Measurements from ENCODE around the gene RNF223.

Gene RNF223

DNA sequence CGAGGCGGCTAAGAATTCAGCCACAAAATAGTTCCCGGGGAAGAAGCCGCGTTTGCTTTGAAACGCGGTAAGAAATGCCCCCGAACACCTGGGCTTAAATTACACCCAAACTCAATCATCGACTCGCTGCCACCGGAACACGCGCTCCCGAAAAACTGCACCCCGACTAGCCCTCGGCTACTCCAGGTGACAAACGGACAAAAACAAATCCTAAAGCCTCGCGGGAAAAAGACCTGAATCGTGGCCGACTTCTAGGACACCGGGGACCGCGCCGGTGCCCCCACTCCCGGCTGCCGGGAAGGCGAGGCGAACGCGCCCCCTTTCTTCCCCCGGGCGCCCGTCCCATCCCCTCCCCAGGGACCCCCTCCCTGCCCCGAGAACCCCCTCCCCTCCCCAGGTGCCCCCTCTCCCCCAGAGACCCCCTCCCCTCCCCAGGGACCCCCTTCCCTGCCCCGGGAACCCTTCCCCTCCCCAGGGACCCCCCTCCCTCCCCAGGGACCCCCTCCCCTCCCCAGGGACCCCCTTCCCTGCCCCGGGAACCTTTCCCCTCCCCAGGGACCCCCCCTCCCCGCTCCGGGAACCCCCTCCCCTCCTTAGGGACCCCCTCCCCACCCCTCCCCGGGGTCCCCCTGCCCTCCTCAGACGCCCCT lies 41.2 kb upstream of the RNF223 start:
- H3K4me3 ChIP-seq (ENCODE audit: control insufficient read depth, low read depth, low read length): peak overlapping the region; percentile 61
- TF ChIP-seq, protein P1, sequence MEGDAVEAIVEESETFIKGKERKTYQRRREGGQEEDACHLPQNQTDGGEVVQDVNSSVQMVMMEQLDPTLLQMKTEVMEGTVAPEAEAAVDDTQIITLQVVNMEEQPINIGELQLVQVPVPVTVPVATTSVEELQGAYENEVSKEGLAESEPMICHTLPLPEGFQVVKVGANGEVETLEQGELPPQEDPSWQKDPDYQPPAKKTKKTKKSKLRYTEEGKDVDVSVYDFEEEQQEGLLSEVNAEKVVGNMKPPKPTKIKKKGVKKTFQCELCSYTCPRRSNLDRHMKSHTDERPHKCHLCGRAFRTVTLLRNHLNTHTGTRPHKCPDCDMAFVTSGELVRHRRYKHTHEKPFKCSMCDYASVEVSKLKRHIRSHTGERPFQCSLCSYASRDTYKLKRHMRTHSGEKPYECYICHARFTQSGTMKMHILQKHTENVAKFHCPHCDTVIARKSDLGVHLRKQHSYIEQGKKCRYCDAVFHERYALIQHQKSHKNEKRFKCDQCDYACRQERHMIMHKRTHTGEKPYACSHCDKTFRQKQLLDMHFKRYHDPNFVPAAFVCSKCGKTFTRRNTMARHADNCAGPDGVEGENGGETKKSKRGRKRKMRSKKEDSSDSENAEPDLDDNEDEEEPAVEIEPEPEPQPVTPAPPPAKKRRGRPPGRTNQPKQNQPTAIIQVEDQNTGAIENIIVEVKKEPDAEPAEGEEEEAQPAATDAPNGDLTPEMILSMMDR (conservative IDR thresholded peaks at IDR 0.05; ENCODE audit: control insufficient read depth, insufficient read depth, low read depth, low read length): no peak
- DNase-seq (ENCODE audit: low read depth): no peak

- no peak overlapping the region for H3K4me3 ChIP-seq (ENCODE audit: control insufficient read depth, low read depth, low read length)
- TF ChIP-seq, protein P1 (conservative IDR thresholded peaks at IDR 0.05; ENCODE audit: control insufficient read depth, insufficient read depth, low read depth, low read length): no peak
- DNase-seq (ENCODE audit: low read depth): no peak
These were observed 40.3 kb upstream of the RNF223 start for GRCh38 chr1:1114431-1114830.

DNA sequence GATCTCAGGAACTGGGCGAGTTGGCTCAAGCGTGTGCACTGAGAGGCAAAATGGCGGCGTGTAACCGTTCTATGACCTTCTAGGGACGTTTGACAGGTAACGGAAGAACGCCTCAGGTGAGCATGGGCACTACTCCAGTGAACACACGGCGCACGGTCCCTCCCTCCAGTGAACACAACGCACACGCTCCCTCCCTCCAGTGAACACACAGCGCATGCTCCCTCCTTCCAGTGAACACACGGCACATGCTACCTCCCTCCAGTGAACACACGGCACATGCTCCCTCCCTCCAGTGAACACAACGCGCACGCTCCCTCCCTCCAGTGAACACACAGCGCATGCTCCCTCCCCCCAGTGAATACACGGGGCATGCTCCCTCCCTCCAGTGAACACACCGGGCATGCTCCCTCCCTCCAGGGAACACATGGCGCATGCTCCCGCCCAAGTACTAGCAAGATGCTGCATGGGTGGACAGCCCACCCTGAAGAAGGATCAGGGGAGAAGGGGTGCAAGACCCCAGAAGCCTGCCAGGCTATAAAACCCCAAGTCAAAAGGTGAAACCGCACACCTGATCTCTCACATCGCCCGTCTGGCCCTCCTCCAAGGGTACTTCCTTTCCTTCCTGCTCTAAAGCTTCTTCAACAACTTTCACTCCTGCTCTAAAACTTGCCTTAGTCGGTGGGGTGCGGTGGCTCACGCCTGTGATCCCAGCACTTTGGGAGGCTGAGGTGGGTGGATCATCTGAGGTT lies 38.3 kb upstream of the RNF223 start:
- H3K4me3 ChIP-seq (ENCODE audit: control insufficient read depth, low read depth, low read length): no peak overlapping the region
- no peak for DNase-seq (ENCODE audit: low read depth)
- TF ChIP-seq, protein P1 (conservative IDR thresholded peaks at IDR 0.05; ENCODE audit: control insufficient read depth, insufficient read depth, low read depth, low read length): no peak

GRCh38 chr1:1111516-1112236 lies 37.6 kb upstream of the RNF223 start:
- DNase-seq (ENCODE audit: low read depth): no peak
- TF ChIP-seq, protein P1 (conservative IDR thresholded peaks at IDR 0.05; ENCODE audit: control insufficient read depth, insufficient read depth, low read depth, low read length): no peak
- H3K4me3 ChIP-seq (ENCODE audit: control insufficient read depth, low read depth, low read length): no peak overlapping the region

DNA sequence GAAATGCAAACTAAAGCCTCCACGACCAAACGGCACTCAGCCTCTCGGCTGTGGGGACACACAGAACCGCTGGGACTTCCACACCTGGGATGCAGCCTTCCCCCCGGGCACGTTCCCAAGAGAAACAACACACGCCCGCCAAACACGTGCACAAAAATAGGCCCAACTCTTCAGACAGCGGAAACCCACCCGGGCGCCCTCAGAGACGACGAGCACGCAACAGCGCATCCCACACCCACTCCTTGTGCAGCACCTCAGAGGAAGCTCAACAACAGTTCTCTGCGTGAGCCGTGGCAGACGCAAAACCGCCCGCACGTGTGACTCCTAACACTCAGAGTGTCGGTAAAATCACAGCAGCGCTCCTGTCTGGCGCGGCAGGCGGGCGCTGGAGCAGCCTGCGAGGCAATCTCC lies 36.5 kb upstream of the RNF223 start:
- TF ChIP-seq, protein P1 (conservative IDR thresholded peaks at IDR 0.05; ENCODE audit: control insufficient read depth, insufficient read depth, low read depth, low read length): no peak
- DNase-seq (ENCODE audit: low read depth): no peak
- H3K4me3 ChIP-seq (ENCODE audit: control insufficient read depth, low read depth, low read length): no peak overlapping the region

GRCh38 chr1:1109743-1110142 lies 35.6 kb upstream of the RNF223 start:
- TF ChIP-seq, protein P1 (conservative IDR thresholded peaks at IDR 0.05; ENCODE audit: control insufficient read depth, insufficient read depth, low read depth, low read length): no peak
- H3K4me3 ChIP-seq (ENCODE audit: control insufficient read depth, low read depth, low read length): no peak overlapping the region
- DNase-seq (ENCODE audit: low read depth): no peak
